Psoas muscle (tissue), 8 donors: Measurements from ENCODE around the gene MPP2. TPM values are rescaled to one million over a fixed set of nuclear protein-coding genes. Genes with fewer than 3 reads are reported as not detected.

ENCODE experiments used
- ATAC-seq, 4 donors: fragments of 200-7000 bp; cut with Tn5 transposase; one replicate each; pipeline ENCODE4 v1.9.1; 2020; ENCODE audit warnings: moderate library complexity in 3 of 4, mild to moderate bottlenecking in 2 of 4
- DNase-seq, 2 donors: peaks; one replicate each; pipeline ENCODE4 v3.0.0-alpha.2; 2020
- H3K27ac ChIP-seq: fragments of 200-600 bp; one replicate; pipeline ENCODE4 v1.8.0; 2022
- H3K27me3 ChIP-seq, 3 donors: fragments of 200-600 bp in 1 of 3; one replicate each; pipeline versions ENCODE4 v1.6.1 to v1.8.0; 2013 to 2022; ENCODE audit warnings: low read length in 2 of 3, mild to moderate bottlenecking in 2 of 3, moderate library complexity in 1 of 3; ENCODE audit not compliant: insufficient read depth in 3 of 3
- H3K36me3 ChIP-seq, 2 donors: fragments of 200-600 bp in 1 of 2; one replicate each; pipeline versions ENCODE4 v1.6.1 to v1.8.0; 2013 to 2022; ENCODE audit warnings: low read depth in 1 of 2, mild to moderate bottlenecking in 1 of 2, moderate library complexity in 1 of 2; ENCODE audit not compliant: insufficient read depth in 1 of 2
- H3K4me1 ChIP-seq: fragments of 200-600 bp; one replicate; pipeline ENCODE4 v1.8.0; 2022
- H3K4me3 ChIP-seq: fragments of 200-600 bp; one replicate; pipeline ENCODE4 v1.8.0; 2022; ENCODE audit warnings: mild to moderate bottlenecking
- H3K9me3 ChIP-seq: fragments of 200-600 bp; one replicate; pipeline ENCODE4 v1.8.0; 2022
- WGBS, 3 donors: extraction: QIAGEN DNeasy Blood & Tissue Kit; methylation state at CpG; one replicate each; pipeline versions ENCODE4 v1.1.6 to v1.1.7; 2013; 5-methylcytosine and 5-hydroxymethylcytosine counted together
- intact Hi-C, 2 donors: fragments of 100-400 bp; cut with DNase I; formaldehyde crosslinking; loops; one replicate each; pipeline versions ENCODE4 v1.11.0 to v1.14.2; 2022
- polyA plus RNA-seq, 3 donors: library from polyadenylated mRNA; stranded (reverse); fragments of 200-250 nt; gene quantifications; one replicate each; pipeline ENCODE4 v1.2.3, GENCODE V29; 2013
- total RNA-seq, 4 donors: library from RNA; stranded (reverse); fragmentation: NEBNext Ultra II Directional in 2 of 4; extraction: Animal tissue kit (Norgen Biotek cat#: 25700) in 2 of 4; gene quantifications; one replicate each; pipeline versions ENCODE4 v1.2.1 to v1.2.4, GENCODE V29; 2021 to 2023
- TF ChIP-seq, protein P1 (sequence below): fragments of 200-600 bp; IDR thresholded peaks from one replicate; pipeline ENCODE4 v1.8.0; 2022; ENCODE audit warnings: antibody characterized with exemption
- donor health status: healthy with polysubstance abuse.
- donor health status: DM: no; HTN: no; CAD: no; lungs with moderate emphysema.
- donor health status: Bipolar disorder and iron deficiency.
- donor health status: healthy.
- donor health status: DM: yes; HTN: yes; CAD: no.
- donor health status: DM: no; HTN: no; CAD: no.
- donor health status: DM: no; HTN: no; CAD: no.
- donor health status: DM: yes; HTN: yes; CAD: no.

Gene MPP2
- total and polyA plus RNA-seq, 7 donors, result 0.19 to 1.6 (median 0.42) TPM

DNA sequence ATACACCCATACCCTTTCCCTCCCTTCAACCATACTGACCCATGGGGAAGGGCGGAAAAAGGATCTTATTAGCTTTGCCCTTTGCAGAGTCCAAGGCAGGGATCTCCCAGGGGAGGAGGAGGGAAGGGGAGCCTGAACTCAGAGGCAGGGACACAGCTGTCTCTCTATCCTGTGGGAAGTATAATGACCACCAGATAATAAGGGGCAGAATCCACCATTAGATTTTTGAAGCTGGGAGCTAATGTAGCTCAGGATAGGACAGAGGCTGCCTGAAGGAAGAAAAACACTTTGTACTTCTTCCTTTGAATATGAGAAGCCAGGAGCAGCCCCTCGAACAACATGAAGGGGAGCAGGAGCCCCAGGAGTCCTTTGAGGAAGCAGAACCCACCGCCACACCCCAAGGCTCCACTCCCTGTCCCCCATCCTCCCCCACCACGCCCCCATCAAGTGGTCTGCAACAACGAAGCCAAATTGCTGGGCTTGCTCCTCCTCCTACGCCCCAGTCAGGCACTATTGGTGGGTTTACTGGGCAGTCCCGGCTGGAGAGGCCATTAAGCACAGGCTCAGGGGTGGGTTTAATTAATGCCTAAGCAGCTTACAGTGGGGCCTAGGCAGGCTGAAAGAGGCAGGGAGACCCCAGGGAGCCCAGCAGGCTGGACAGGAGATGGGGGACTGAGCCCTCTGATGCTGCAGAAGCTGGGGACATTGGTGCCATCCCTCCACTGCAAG is 5.3 kb downstream of the MPP2 start:
- Histone ChIP-seq H3K4me1 (peaks cover 18% of the 10 kb centered on the region), H3K36me3 (no peaks in the 10 kb centered on the region), H3K4me3 (no peak overlapping the region), H3K27ac (no peak overlapping the region), H3K27me3 (peaks cover 0 to 35% (median 2%) of the 10 kb centered on the region in 3 donors), H3K9me3 (no peaks in the 10 kb centered on the region)
- intact Hi-C loops, result no loop called here
- TF ChIP-seq, protein P1, sequence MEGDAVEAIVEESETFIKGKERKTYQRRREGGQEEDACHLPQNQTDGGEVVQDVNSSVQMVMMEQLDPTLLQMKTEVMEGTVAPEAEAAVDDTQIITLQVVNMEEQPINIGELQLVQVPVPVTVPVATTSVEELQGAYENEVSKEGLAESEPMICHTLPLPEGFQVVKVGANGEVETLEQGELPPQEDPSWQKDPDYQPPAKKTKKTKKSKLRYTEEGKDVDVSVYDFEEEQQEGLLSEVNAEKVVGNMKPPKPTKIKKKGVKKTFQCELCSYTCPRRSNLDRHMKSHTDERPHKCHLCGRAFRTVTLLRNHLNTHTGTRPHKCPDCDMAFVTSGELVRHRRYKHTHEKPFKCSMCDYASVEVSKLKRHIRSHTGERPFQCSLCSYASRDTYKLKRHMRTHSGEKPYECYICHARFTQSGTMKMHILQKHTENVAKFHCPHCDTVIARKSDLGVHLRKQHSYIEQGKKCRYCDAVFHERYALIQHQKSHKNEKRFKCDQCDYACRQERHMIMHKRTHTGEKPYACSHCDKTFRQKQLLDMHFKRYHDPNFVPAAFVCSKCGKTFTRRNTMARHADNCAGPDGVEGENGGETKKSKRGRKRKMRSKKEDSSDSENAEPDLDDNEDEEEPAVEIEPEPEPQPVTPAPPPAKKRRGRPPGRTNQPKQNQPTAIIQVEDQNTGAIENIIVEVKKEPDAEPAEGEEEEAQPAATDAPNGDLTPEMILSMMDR, result no peak
- 67 to 76% (median 75%) methylated on average over 7 of the region's 7 CpGs for WGBS, 3 donors
- ATAC-seq (no peak), DNase-seq (no peak)

- DNase-seq, result no peak
- no peak for ATAC-seq
- TF ChIP-seq, protein P1, result no peak
- Histone ChIP-seq H3K4me1 (peaks cover 9% of the 10 kb centered on the region), H3K9me3 (no peaks in the 10 kb centered on the region), H3K27ac (no peak overlapping the region), H3K4me3 (peak overlapping the region; percentile 65), H3K27me3 (peaks cover 0 to 32% (median under 1%) of the 10 kb centered on the region in 3 donors), H3K36me3 (no peaks in the 10 kb centered on the region)
- intact Hi-C loops, result no loop called here
- WGBS, 3 donors, result 38 to 44% (median 39%) methylated on average over 12 to 13 of the region's 13 CpGs
Observed at GRCh38 chr17:43900858-43901754, 6.2 kb downstream of the MPP2 start.

DNA sequence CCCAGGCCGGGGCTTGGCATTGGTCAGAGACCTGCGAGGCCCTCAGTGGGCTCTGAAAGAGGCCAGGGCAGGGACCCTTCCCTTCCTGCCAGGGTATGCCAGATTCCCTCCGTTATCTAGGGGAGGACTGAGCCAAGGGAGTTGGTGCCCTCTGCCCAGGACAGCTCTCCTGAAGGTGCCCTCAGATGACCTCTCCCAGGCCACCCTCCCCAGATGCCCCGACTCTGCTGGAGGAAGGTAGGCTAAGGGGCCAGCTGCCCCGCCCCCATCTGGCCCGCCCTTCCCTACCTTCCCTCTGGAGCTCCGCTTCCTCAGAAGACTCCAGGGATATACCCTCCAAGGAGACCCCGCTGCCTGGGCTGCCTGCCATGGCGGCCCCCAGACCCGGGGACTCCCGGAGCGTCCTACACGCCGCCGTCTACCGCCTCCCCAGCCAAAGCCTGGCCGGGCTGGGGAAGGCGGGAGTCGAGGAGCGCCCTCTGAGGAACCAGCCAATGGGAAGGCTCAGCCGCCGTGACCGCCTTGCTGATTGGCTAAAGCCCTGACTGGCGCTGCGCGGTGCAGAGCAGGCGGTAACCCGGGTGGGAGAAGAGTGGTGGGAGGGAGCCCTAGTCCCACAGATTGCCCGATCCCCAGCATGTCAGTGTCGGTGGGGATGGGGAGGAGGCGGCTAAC is 7.0 kb downstream of the MPP2 start:
- H3K27ac ChIP-seq, result no peak overlapping the region
- peaks cover 0 to 24% (median 0%) of the 10 kb centered on the region in 3 donors for H3K27me3 ChIP-seq
- ATAC-seq (peak; percentile 96 to 100 (median 98)), DNase-seq (peak; percentile 86 to 91)
- TF ChIP-seq, protein P1, result no peak
- H3K4me3 ChIP-seq, result peak overlapping the region; percentile 65
- intact Hi-C loops, result no loop called here
- H3K9me3 ChIP-seq, result no peaks in the 10 kb centered on the region
- WGBS, 3 donors, result 1 to 2% (median 1%) methylated on average over 31 of the region's 31 CpGs
- H3K4me1 ChIP-seq, result peaks cover 3% of the 10 kb centered on the region
- no peaks in the 10 kb centered on the region for H3K36me3 ChIP-seq

DNA sequence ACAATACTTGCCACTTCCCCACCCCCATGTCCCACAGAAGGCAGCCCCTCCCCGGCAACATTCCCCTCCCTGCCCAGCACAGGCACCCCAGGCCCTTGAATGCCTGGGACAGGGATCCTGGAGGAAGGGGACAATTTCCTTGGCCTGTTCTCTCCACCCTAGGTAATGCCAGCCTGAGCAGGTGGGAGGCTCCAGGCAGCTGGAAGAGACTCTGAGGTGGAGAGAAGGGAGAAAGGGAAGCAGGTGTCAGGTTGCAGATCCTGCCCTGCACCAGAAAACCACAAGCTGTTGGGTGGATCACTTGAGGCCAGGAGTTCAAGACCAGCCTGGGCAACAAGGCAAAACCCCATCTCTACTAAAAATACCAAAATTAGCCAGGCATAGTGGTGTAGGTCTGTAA is 8.9 kb downstream of the MPP2 start:
- intact Hi-C loops, result no loop called here
- 58 to 75% (median 65%) methylated on average over 1 of the region's 1 CpG for WGBS, 3 donors
- TF ChIP-seq, protein P1, result no peak

More for the DNA sequence above, 8.9 kb downstream of the MPP2 start:
- Histone ChIP-seq H3K4me3 (no peak overlapping the region), H3K4me1 (peaks cover 3% of the 10 kb centered on the region), H3K27me3 (peaks cover 0 to 7% (median 0%) of the 10 kb centered on the region in 3 donors), H3K36me3 (no peaks in the 10 kb centered on the region), H3K27ac (no peak overlapping the region), H3K9me3 (no peaks in the 10 kb centered on the region)
- no peak for DNase-seq
- ATAC-seq, result no peak
